ENCODE results near the gene MCC.

The MCC gene

GRCh38 chr5:113364466-113364865, 123.8 kb downstream of the MCC start:
- no peak for DNase-seq (ENCODE audit: low read depth)

GRCh38 chr5:113361701-113362100, 126.6 kb downstream of the MCC start:
- DNase-seq (ENCODE audit: low read depth), result no peak

GRCh38 chr5:113359419-113359818, 128.8 kb downstream of the MCC start:
- DNase-seq (ENCODE audit: low read depth), result no peak

- no peak for DNase-seq (ENCODE audit: low read depth)
These were observed 129.6 kb downstream of the MCC start for GRCh38 chr5:113358696-113359095.

GRCh38 chr5:113357696-113358476, 130.4 kb downstream of the MCC start:
- no peak for DNase-seq (ENCODE audit: low read depth)

- no peak for DNase-seq (ENCODE audit: low read depth)
These were observed 131.8 kb downstream of the MCC start for GRCh38 chr5:113356487-113356886.

- DNase-seq (ENCODE audit: low read depth), result no peak
These were observed 134.2 kb downstream of the MCC start for GRCh38 chr5:113354055-113354454.

GRCh38 chr5:113347572-113347971, 140.7 kb downstream of the MCC start:
- DNase-seq (ENCODE audit: low read depth), result no peak

GRCh38 chr5:113344973-113345940, 143.0 kb downstream of the MCC start:
- no peak for DNase-seq (ENCODE audit: low read depth)

GRCh38 chr5:113343343-113343742, 144.9 kb downstream of the MCC start:
- no peak for DNase-seq (ENCODE audit: low read depth)

GRCh38 chr5:113340537-113340936, 147.7 kb downstream of the MCC start:
- no peak for DNase-seq (ENCODE audit: low read depth)

- no peak for DNase-seq (ENCODE audit: low read depth)
These were observed 149.6 kb downstream of the MCC start for GRCh38 chr5:113338628-113339027.

- DNase-seq (ENCODE audit: low read depth), result no peak
These were observed 150.5 kb downstream of the MCC start for GRCh38 chr5:113337515-113338415.

- DNase-seq (ENCODE audit: low read depth), result no peak
These were observed 151.3 kb downstream of the MCC start for GRCh38 chr5:113336975-113337374.

- DNase-seq (ENCODE audit: low read depth), result no peak
These were observed 154.8 kb downstream of the MCC start for GRCh38 chr5:113333411-113333810.

- no peak for DNase-seq (ENCODE audit: low read depth)
These were observed 157.1 kb downstream of the MCC start for GRCh38 chr5:113331209-113331551.

GRCh38 chr5:113330533-113331208, 157.6 kb downstream of the MCC start:
- DNase-seq (ENCODE audit: low read depth), result no peak

- no peak for DNase-seq (ENCODE audit: low read depth)
These were observed 158.3 kb downstream of the MCC start for GRCh38 chr5:113329981-113330380.

GRCh38 chr5:113325054-113325453, 163.2 kb downstream of the MCC start:
- no peak for DNase-seq (ENCODE audit: low read depth)

- no peak for DNase-seq (ENCODE audit: low read depth)
These were observed 167.0 kb downstream of the MCC start for GRCh38 chr5:113321276-113321675.

GRCh38 chr5:113320273-113320780, 167.9 kb downstream of the MCC start:
- DNase-seq (ENCODE audit: low read depth), result no peak

Measured in stimulated activated CD8-positive, alpha-beta memory T cell treated with anti-CD3 and anti-CD28 coated beads, Interleukin-15, amount 100 ng/mL, for 1 hour (primary cell).